ENCODE measurements around the gene LPP.

- TF ChIP-seq, protein P1, sequence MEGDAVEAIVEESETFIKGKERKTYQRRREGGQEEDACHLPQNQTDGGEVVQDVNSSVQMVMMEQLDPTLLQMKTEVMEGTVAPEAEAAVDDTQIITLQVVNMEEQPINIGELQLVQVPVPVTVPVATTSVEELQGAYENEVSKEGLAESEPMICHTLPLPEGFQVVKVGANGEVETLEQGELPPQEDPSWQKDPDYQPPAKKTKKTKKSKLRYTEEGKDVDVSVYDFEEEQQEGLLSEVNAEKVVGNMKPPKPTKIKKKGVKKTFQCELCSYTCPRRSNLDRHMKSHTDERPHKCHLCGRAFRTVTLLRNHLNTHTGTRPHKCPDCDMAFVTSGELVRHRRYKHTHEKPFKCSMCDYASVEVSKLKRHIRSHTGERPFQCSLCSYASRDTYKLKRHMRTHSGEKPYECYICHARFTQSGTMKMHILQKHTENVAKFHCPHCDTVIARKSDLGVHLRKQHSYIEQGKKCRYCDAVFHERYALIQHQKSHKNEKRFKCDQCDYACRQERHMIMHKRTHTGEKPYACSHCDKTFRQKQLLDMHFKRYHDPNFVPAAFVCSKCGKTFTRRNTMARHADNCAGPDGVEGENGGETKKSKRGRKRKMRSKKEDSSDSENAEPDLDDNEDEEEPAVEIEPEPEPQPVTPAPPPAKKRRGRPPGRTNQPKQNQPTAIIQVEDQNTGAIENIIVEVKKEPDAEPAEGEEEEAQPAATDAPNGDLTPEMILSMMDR (IDR thresholded peaks at IDR 0.05) = no peak
- TF ChIP-seq POLR2A (IDR thresholded peaks at IDR 0.05) = no peak
Measured at GRCh38 chr3:188417766-188418165, 263.8 kb downstream of the LPP start.
